HepG2 (cell line): ENCODE measurements around the gene CLCN1. TPM values are rescaled to one million over a fixed set of nuclear protein-coding genes. Genes with fewer than 3 reads are reported as not detected.

Experiments used
- CBFB ChIP-seq: sonication (generic); formaldehyde crosslinking; IDR thresholded peaks from 2 replicates; pipeline ENCODE4 v1.4.0; 2020; ENCODE audit warnings: missing genetic modification reagents
- CC2D1A ChIP-seq: sonication (generic); formaldehyde crosslinking; IDR thresholded peaks from 2 replicates; pipeline ENCODE4 v1.8.1; 2023; ENCODE audit warnings: mild to moderate bottlenecking, missing genetic modification reagents
- ESRRA ChIP-seq: sonication (generic); formaldehyde crosslinking; IDR thresholded peaks from 2 replicates; pipeline ENCODE4 v1.5.1; 2020; ENCODE audit warnings: mild to moderate bottlenecking, low read depth, missing genetic modification reagents
- JUN ChIP-seq: sonication (generic); formaldehyde crosslinking; IDR thresholded peaks from 2 replicates; pipeline ENCODE4 v1.4.0; 2020; ENCODE audit warnings: mild to moderate bottlenecking, missing genetic modification reagents
- KAT2B ChIP-seq: fragments of 150-350 bp; IDR thresholded peaks from 2 replicates; pipeline ENCODE4 v1.6.1; 2014; ENCODE audit warnings: low read depth, low read length, borderline replicate concordance
- MXD4 ChIP-seq: IDR thresholded peaks from 2 replicates; pipeline ENCODE4 v1.6.1; 2016; ENCODE audit warnings: mild to moderate bottlenecking, missing biosample characterization, missing genetic modification reagents
- NCOR1 ChIP-seq: fragments of 200-600 bp; sonication (generic); IDR thresholded peaks from 2 replicates; pipeline ENCODE4 v1.7.0; 2017; ENCODE audit warnings: antibody characterized with exemption, low read length, borderline replicate concordance
- NFYB ChIP-seq: sonication (generic); formaldehyde crosslinking; IDR thresholded peaks from 2 replicates; pipeline ENCODE4 v1.4.0; 2020; ENCODE audit warnings: missing genetic modification reagents
- RELA ChIP-seq: sonication (generic); formaldehyde crosslinking; IDR thresholded peaks from 2 replicates; pipeline ENCODE4 v1.4.0; 2020; ENCODE audit warnings: missing genetic modification reagents
- SRSF9 ChIP-seq: fragments of 200-400 bp; formaldehyde crosslinking; IDR thresholded peaks from 2 replicates; pipeline ENCODE4 v1.6.1; 2018; ENCODE audit warnings: borderline replicate concordance, mild to moderate bottlenecking, low read depth, low read length; ENCODE audit not compliant: insufficient read depth, poor library complexity, severe bottlenecking
- ZFY ChIP-seq: sonication (generic); formaldehyde crosslinking; IDR thresholded peaks from 2 replicates; pipeline ENCODE4 v1.4.0; 2020; ENCODE audit warnings: missing genetic modification reagents
- ZNF138 ChIP-seq: sonication (generic); formaldehyde crosslinking; IDR thresholded peaks from 2 replicates; pipeline ENCODE4 v1.5.0; 2020; ENCODE audit warnings: mild to moderate bottlenecking, low read depth, missing genetic modification reagents
- ZNF24 ChIP-seq: fragments of 450-650 bp; IDR thresholded peaks from 2 replicates; pipeline ENCODE4 v1.6.1; 2017; ENCODE audit warnings: antibody characterized with exemption, mild to moderate bottlenecking
- ZNF251 ChIP-seq: sonication (generic); formaldehyde crosslinking; IDR thresholded peaks from 2 replicates; pipeline ENCODE4 v1.9.0; 2021; ENCODE audit warnings: mild to moderate bottlenecking, missing genetic modification reagents
- ZNF253 ChIP-seq: sonication (generic); formaldehyde crosslinking; IDR thresholded peaks from 2 replicates; pipeline ENCODE4 v1.8.0; 2022; ENCODE audit warnings: mild to moderate bottlenecking, missing genetic modification reagents, borderline replicate concordance
- ZNF33A ChIP-seq: sonication (generic); formaldehyde crosslinking; IDR thresholded peaks from 2 replicates; pipeline ENCODE4 v1.5.1; 2020; ENCODE audit warnings: missing genetic modification reagents, mild to moderate bottlenecking, moderate library complexity, borderline replicate concordance
- ZNF558 ChIP-seq: sonication (generic); formaldehyde crosslinking; IDR thresholded peaks from 2 replicates; pipeline ENCODE4 v1.9.0; 2022; ENCODE audit warnings: mild to moderate bottlenecking, missing genetic modification reagents, borderline replicate concordance
- ZNF672 ChIP-seq: sonication (generic); formaldehyde crosslinking; IDR thresholded peaks from 2 replicates; pipeline ENCODE4 v1.8.1; 2022; ENCODE audit warnings: missing genetic modification reagents
- polyA plus RNA-seq, 8 experiments: library from polyadenylated mRNA; depleted of rRNA in 3 of 8; stranded (reverse) in 7 of 8; unstranded in 1 of 8; fragments of >200 nt; fragmentation: Illumina TruSeq in 4 of 8; extraction: Trizol in 4 of 8; gene quantifications; 2 replicates each; pipeline versions ENCODE4 v1.2.1 to v1.2.3, GENCODE V29; 2011 to 2016; ENCODE audit warnings: low read depth in 4 of 8, missing spikeins in 1 of 8, mixed read lengths in 1 of 8; ENCODE audit not compliant: insufficient read depth in 1 of 8
- total RNA-seq, 5 experiments: library from RNA; depleted of rRNA; stranded (reverse); fragments of >200 nt; fragmentation: Illumina TruSeq; extraction: Trizol; gene quantifications; 2 replicates each; pipeline ENCODE4 v1.2.3, GENCODE V29; 2016; ENCODE audit warnings: low read depth in 1 of 5
- TF ChIP-seq, protein P1 (sequence below): sonication (generic); formaldehyde crosslinking; IDR thresholded peaks from 2 replicates; pipeline ENCODE4 v1.4.0; 2020; ENCODE audit warnings: mild to moderate bottlenecking, missing genetic modification reagents
- TF ChIP-seq, protein P2 (sequence below): sonication (generic); formaldehyde crosslinking; conservative IDR thresholded peaks from 2 replicates; pipeline ENCODE4 v1.4.0; 2020; ENCODE audit warnings: missing genetic modification reagents
- TF ChIP-seq, protein P3 (sequence below): sonication (generic); formaldehyde crosslinking; conservative IDR thresholded peaks from 2 replicates; pipeline ENCODE4 v1.8.0; 2022; ENCODE audit warnings: low read depth, missing genetic modification reagents
- TF ChIP-seq, protein P4 (sequence below): sonication (generic); formaldehyde crosslinking; IDR thresholded peaks from 2 replicates; pipeline ENCODE4 v1.9.0; 2021; ENCODE audit warnings: missing genetic modification reagents, mild to moderate bottlenecking, borderline replicate concordance
- TF ChIP-seq, protein P5 (sequence below): sonication (generic); formaldehyde crosslinking; IDR thresholded peaks from 2 replicates; pipeline ENCODE4 v1.4.0; 2020; ENCODE audit warnings: low read depth, mild to moderate bottlenecking, missing genetic modification reagents

Gene CLCN1
- total and polyA plus RNA-seq, 2 of the 13 experiments (the other 11 are each of a cell fraction or from before 2014, with no cell fraction given), result 0.01 TPM; not detected in 1

DNA sequence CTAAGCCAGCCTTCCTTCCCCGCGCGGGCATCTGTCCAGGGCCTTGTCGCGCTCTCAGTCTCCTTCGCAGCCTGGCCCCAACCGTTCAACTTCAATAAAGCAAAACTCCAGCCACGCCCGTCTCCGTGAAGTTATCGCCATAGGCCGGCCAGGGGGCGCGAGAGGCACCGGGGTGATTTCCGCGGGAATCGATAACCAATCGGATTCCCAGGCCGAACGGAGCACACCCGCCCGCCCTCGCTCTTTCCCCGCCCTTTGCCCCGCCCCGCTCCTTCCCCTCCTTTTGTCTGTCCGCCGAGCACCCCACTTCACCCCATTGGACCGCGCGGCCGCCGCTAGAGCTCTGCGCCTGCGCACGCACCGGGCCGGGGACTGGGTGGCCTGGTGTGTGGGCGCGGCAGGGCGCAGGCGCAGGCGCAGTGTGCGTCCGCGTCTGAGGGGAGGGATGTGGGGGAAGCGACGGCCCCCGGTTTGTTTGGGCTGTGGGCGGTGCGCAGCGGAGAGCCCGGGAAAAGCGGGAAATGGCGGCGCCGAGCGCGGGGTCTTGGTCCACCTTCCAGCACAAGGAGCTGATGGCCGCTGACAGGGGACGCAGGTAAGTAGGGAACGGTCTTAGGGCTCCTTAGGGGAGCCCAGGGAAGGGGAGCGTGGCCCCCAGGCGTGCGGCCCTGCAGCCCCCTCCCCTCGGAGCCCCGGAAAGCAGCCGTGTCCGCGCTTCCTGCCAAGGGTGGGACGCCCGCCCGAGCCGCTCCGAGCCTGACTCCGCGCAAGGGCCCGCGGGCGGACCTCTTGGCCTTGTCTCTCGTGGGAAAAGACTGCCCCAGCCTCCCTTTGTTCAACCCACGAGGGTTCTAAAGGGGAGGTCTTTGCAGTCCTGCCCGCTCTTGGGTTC, 27.7 kb upstream of the CLCN1 start, which contains the start of gene CASP2 (continued):
- no peak for TF ChIP-seq RELA (CRISPR knock-in tag)
- TF ChIP-seq, protein P1, sequence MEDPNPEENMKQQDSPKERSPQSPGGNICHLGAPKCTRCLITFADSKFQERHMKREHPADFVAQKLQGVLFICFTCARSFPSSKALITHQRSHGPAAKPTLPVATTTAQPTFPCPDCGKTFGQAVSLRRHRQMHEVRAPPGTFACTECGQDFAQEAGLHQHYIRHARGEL (CRISPR knock-in tag), result 0 out of 2 replicates have a peak, but pooled peaks have one; percentile 30
- TF ChIP-seq SRSF9, result no peak
- TF ChIP-seq ZNF251, result no peak
- TF ChIP-seq ZNF253 (CRISPR knock-in tag), result no peak
- TF ChIP-seq NFYB (CRISPR knock-in tag), result peak; percentile 81
- TF ChIP-seq ZNF672 (CRISPR knock-in tag), result peak; percentile 82; the same call in 1 of the 2 replicates
- TF ChIP-seq, protein P2, sequence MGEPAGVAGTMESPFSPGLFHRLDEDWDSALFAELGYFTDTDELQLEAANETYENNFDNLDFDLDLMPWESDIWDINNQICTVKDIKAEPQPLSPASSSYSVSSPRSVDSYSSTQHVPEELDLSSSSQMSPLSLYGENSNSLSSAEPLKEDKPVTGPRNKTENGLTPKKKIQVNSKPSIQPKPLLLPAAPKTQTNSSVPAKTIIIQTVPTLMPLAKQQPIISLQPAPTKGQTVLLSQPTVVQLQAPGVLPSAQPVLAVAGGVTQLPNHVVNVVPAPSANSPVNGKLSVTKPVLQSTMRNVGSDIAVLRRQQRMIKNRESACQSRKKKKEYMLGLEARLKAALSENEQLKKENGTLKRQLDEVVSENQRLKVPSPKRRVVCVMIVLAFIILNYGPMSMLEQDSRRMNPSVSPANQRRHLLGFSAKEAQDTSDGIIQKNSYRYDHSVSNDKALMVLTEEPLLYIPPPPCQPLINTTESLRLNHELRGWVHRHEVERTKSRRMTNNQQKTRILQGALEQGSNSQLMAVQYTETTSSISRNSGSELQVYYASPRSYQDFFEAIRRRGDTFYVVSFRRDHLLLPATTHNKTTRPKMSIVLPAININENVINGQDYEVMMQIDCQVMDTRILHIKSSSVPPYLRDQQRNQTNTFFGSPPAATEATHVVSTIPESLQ (CRISPR knock-in tag), result no peak
- no peak for TF ChIP-seq ZNF24
- TF ChIP-seq NCOR1, result peak; percentile 19; the same call in 1 of the 2 replicates
- TF ChIP-seq CBFB, result 0 out of 2 replicates have a peak, but pooled peaks have one; percentile 6
- no peak for TF ChIP-seq CC2D1A (CRISPR knock-in tag)
- no peak for TF ChIP-seq KAT2B
- TF ChIP-seq ZFY (CRISPR knock-in tag), result peak; percentile 76
- TF ChIP-seq, protein P3, sequence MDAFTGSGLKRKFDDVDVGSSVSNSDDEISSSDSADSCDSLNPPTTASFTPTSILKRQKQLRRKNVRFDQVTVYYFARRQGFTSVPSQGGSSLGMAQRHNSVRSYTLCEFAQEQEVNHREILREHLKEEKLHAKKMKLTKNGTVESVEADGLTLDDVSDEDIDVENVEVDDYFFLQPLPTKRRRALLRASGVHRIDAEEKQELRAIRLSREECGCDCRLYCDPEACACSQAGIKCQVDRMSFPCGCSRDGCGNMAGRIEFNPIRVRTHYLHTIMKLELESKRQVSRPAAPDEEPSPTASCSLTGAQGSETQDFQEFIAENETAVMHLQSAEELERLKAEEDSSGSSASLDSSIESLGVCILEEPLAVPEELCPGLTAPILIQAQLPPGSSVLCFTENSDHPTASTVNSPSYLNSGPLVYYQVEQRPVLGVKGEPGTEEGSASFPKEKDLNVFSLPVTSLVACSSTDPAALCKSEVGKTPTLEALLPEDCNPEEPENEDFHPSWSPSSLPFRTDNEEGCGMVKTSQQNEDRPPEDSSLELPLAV (CRISPR knock-in tag), result no peak
- 0 out of 2 replicates have a peak, but pooled peaks have one; percentile 37 for TF ChIP-seq JUN (CRISPR knock-in tag)
- TF ChIP-seq ZNF33A (CRISPR knock-in tag), result no peak
- peak; percentile 81 for TF ChIP-seq MXD4
- peak; percentile 85 for TF ChIP-seq ZNF138 (CRISPR knock-in tag)
- TF ChIP-seq, protein P4, sequence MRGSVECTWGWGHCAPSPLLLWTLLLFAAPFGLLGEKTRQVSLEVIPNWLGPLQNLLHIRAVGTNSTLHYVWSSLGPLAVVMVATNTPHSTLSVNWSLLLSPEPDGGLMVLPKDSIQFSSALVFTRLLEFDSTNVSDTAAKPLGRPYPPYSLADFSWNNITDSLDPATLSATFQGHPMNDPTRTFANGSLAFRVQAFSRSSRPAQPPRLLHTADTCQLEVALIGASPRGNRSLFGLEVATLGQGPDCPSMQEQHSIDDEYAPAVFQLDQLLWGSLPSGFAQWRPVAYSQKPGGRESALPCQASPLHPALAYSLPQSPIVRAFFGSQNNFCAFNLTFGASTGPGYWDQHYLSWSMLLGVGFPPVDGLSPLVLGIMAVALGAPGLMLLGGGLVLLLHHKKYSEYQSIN, result no peak
- peak; percentile 38; the same call in 1 of the 2 replicates for TF ChIP-seq ESRRA (CRISPR knock-in tag)
- no peak for TF ChIP-seq ZNF558
- TF ChIP-seq, protein P5, sequence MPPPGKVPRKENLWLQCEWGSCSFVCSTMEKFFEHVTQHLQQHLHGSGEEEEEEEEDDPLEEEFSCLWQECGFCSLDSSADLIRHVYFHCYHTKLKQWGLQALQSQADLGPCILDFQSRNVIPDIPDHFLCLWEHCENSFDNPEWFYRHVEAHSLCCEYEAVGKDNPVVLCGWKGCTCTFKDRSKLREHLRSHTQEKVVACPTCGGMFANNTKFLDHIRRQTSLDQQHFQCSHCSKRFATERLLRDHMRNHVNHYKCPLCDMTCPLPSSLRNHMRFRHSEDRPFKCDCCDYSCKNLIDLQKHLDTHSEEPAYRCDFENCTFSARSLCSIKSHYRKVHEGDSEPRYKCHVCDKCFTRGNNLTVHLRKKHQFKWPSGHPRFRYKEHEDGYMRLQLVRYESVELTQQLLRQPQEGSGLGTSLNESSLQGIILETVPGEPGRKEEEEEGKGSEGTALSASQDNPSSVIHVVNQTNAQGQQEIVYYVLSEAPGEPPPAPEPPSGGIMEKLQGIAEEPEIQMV (CRISPR knock-in tag), result no peak
